ENCODE results near the gene ANKRD23.

GRCh38 chr2:96822786-96823185 is 21.0 kb downstream of the ANKRD23 start:
- TF ChIP-seq POLR2AphosphoS5 (IDR thresholded peaks at IDR 0.05; ENCODE audit: insufficient read depth in 1 of 2, low read depth in 1 of 2) (no peak), POLR2A (IDR thresholded peaks at IDR 0.05) (no peak), CTCF (IDR thresholded peaks at IDR 0.05) (no peak)

All from vagina (tissue), 2 donors.